ENCODE data around the gene C10orf62. TPM values are rescaled to one million over a fixed set of nuclear protein-coding genes. Genes with fewer than 3 reads are reported as not detected.

Gene C10orf62
- total and polyA plus RNA-seq, 2 experiments from 2014 or later = not detected

GRCh38 chr10:97598407-97599271, 9.1 kb downstream of the C10orf62 start:
- H3K27me3 Mint-ChIP-seq (ENCODE audit: insufficient read depth, low read depth, poor library complexity) = peaks cover 9% of the 10 kb centered on the region

More at GRCh38 chr10:97598407-97599271, 9.1 kb downstream of the C10orf62 start:
- H3K27me3 ChIP-seq (ENCODE audit: insufficient read depth) = no peaks in the 10 kb centered on the region
- no peaks in the 10 kb centered on the region for H3K79me2 ChIP-seq (replicated peaks; ENCODE audit: insufficient read depth)
- Mint-ChIP-seq H3K9me3 (no peaks in the 10 kb centered on the region), H3K27ac (no peak overlapping the region), H3K36me3 (ENCODE audit: low read depth) (no peaks in the 10 kb centered on the region), H3K4me3 (no peak overlapping the region), H3K4me1 (peaks cover 4% of the 10 kb centered on the region)
- no peaks in the 10 kb centered on the region for H3K9me2 ChIP-seq (ENCODE audit: insufficient read depth)
- H3K4me1 ChIP-seq (ENCODE audit: insufficient read depth) = no peaks in the 10 kb centered on the region
- TF ChIP-seq, protein P1, sequence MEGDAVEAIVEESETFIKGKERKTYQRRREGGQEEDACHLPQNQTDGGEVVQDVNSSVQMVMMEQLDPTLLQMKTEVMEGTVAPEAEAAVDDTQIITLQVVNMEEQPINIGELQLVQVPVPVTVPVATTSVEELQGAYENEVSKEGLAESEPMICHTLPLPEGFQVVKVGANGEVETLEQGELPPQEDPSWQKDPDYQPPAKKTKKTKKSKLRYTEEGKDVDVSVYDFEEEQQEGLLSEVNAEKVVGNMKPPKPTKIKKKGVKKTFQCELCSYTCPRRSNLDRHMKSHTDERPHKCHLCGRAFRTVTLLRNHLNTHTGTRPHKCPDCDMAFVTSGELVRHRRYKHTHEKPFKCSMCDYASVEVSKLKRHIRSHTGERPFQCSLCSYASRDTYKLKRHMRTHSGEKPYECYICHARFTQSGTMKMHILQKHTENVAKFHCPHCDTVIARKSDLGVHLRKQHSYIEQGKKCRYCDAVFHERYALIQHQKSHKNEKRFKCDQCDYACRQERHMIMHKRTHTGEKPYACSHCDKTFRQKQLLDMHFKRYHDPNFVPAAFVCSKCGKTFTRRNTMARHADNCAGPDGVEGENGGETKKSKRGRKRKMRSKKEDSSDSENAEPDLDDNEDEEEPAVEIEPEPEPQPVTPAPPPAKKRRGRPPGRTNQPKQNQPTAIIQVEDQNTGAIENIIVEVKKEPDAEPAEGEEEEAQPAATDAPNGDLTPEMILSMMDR (conservative IDR thresholded peaks at IDR 0.05; ENCODE audit: low read depth in 2 of 2) = 0 out of 4 replicates have a peak, but pooled peaks of 1 of the 2 experiments have one; percentile 1
- TF ChIP-seq, protein P2, sequence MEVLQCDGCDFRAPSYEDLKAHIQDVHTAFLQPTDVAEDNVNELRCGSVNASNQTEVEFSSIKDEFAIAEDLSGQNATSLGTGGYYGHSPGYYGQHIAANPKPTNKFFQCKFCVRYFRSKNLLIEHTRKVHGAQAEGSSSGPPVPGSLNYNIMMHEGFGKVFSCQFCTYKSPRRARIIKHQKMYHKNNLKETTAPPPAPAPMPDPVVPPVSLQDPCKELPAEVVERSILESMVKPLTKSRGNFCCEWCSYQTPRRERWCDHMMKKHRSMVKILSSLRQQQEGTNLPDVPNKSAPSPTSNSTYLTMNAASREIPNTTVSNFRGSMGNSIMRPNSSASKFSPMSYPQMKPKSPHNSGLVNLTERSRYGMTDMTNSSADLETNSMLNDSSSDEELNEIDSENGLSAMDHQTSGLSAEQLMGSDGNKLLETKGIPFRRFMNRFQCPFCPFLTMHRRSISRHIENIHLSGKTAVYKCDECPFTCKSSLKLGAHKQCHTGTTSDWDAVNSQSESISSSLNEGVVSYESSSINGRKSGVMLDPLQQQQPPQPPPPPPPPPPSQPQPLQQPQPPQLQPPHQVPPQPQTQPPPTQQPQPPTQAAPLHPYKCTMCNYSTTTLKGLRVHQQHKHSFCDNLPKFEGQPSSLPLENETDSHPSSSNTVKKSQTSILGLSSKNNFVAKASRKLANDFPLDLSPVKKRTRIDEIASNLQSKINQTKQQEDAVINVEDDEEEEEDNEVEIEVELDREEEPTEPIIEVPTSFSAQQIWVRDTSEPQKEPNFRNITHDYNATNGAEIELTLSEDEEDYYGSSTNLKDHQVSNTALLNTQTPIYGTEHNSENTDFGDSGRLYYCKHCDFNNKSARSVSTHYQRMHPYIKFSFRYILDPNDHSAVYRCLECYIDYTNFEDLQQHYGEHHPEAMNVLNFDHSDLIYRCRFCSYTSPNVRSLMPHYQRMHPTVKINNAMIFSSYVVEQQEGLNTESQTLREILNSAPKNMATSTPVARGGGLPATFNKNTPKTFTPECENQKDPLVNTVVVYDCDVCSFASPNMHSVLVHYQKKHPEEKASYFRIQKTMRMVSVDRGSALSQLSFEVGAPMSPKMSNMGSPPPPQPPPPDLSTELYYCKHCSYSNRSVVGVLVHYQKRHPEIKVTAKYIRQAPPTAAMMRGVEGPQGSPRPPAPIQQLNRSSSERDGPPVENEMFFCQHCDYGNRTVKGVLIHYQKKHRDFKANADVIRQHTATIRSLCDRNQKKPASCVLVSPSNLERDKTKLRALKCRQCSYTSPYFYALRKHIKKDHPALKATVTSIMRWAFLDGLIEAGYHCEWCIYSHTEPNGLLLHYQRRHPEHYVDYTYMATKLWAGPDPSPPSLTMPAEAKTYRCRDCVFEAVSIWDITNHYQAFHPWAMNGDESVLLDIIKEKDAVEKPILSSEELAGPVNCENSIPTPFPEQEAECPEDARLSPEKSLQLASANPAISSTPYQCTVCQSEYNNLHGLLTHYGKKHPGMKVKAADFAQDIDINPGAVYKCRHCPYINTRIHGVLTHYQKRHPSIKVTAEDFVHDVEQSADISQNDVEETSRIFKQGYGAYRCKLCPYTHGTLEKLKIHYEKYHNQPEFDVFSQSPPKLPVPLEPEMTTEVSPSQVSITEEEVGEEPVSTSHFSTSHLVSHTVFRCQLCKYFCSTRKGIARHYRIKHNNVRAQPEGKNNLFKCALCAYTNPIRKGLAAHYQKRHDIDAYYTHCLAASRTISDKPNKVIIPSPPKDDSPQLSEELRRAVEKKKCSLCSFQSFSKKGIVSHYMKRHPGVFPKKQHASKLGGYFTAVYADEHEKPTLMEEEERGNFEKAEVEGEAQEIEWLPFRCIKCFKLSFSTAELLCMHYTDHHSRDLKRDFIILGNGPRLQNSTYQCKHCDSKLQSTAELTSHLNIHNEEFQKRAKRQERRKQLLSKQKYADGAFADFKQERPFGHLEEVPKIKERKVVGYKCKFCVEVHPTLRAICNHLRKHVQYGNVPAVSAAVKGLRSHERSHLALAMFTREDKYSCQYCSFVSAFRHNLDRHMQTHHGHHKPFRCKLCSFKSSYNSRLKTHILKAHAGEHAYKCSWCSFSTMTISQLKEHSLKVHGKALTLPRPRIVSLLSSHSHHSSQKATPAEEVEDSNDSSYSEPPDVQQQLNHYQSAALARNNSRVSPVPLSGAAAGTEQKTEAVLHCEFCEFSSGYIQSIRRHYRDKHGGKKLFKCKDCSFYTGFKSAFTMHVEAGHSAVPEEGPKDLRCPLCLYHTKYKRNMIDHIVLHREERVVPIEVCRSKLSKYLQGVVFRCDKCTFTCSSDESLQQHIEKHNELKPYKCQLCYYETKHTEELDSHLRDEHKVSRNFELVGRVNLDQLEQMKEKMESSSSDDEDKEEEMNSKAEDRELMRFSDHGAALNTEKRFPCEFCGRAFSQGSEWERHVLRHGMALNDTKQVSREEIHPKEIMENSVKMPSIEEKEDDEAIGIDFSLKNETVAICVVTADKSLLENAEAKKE (CRISPR knock-in tag; IDR thresholded peaks at IDR 0.05) = no peak
- no peak for TF ChIP-seq ZNF331 (CRISPR knock-in tag; IDR thresholded peaks at IDR 0.05; ENCODE audit: low read depth)
- TF ChIP-seq JUNB (IDR thresholded peaks at IDR 0.05; ENCODE audit: unreplicated experiment) = no peak
- no peak overlapping the region for H3K4me3 ChIP-seq
- no peaks in the 10 kb centered on the region for H3F3A ChIP-seq (replicated peaks; ENCODE audit: low read depth)
- no peak overlapping the region for H3K4me2 ChIP-seq
- no peaks in the 10 kb centered on the region for H3K36me3 ChIP-seq (ENCODE audit: insufficient read depth)
- H2AFZ ChIP-seq = 0 out of 2 replicates have a peak overlapping the region, but pooled peaks have one; percentile 10
- no peak overlapping the region for H3K27ac ChIP-seq (ENCODE audit: low read depth)
- DNase-seq (ENCODE audit: low spot score) (no peak), ATAC-seq (no peak)
- H4K20me1 ChIP-seq (replicated peaks; ENCODE audit: insufficient read depth) = no peaks in the 10 kb centered on the region
